Breast epithelium (tissue), 3 donors: ENCODE measurements around the gene IMMT.

Experiments
- CTCF ChIP-seq, 3 donors: fragments of 450-650 bp; IDR thresholded peaks; one replicate each; pipeline ENCODE4 v1.5.1; 2016 to 2017; ENCODE audit warnings: antibody characterized with exemption in 3 of 3, mild to moderate bottlenecking in 3 of 3, moderate library complexity in 3 of 3
- POLR2AphosphoS5 ChIP-seq, 3 donors: sonication (generic); formaldehyde crosslinking; IDR thresholded peaks; one replicate each; pipeline ENCODE4 v1.6.1; 2017; ENCODE audit warnings: antibody characterized with exemption in 3 of 3

GRCh38 chr2:86211796-86212188 lies 16.5 kb upstream of the IMMT start:
- TF ChIP-seq POLR2AphosphoS5 (IDR thresholded peaks at IDR 0.05) (no peak), CTCF (IDR thresholded peaks at IDR 0.05) (no peak)
